Kidney epithelial cell (primary cell): ENCODE measurements around the gene PALLD. TPM values are rescaled to one million over a fixed set of nuclear protein-coding genes. Genes with fewer than 3 reads are reported as not detected.

Experiments used
- DNase-seq: peaks from one replicate; pipeline ENCODE4 v3.0.0-alpha.2; 2010; ENCODE audit warnings: low read depth
- H3K27me3 ChIP-seq: 2 replicates; pipeline ENCODE4 v1.6.0; 2011; ENCODE audit warnings: low read length; ENCODE audit not compliant: control insufficient read depth, insufficient read depth
- H3K36me3 ChIP-seq: 2 replicates; pipeline ENCODE4 v1.5.1; 2011; ENCODE audit warnings: low read length; ENCODE audit not compliant: control insufficient read depth, insufficient read depth
- H3K4me3 ChIP-seq: 2 replicates; pipeline ENCODE4 v1.5.1; 2011; ENCODE audit warnings: low read depth, mild to moderate bottlenecking, control low read depth, low read length
- total RNA-seq: library from RNA; depleted of rRNA; stranded (reverse); fragments of >200 nt; gene quantifications from 2 replicates; pipeline ENCODE4 v1.2.3, GENCODE V29; 2015
- TF ChIP-seq, protein P1 (sequence below): IDR thresholded peaks from 2 replicates; pipeline ENCODE4 v1.5.1; 2011; ENCODE audit warnings: mild to moderate bottlenecking, moderate library complexity, low read length, control low read depth, inconsistent platforms; ENCODE audit not compliant: insufficient read depth, poor library complexity, severe bottlenecking

Gene PALLD
- total RNA-seq, 1 donor from 2014 or later, result 77.4 TPM

DNA sequence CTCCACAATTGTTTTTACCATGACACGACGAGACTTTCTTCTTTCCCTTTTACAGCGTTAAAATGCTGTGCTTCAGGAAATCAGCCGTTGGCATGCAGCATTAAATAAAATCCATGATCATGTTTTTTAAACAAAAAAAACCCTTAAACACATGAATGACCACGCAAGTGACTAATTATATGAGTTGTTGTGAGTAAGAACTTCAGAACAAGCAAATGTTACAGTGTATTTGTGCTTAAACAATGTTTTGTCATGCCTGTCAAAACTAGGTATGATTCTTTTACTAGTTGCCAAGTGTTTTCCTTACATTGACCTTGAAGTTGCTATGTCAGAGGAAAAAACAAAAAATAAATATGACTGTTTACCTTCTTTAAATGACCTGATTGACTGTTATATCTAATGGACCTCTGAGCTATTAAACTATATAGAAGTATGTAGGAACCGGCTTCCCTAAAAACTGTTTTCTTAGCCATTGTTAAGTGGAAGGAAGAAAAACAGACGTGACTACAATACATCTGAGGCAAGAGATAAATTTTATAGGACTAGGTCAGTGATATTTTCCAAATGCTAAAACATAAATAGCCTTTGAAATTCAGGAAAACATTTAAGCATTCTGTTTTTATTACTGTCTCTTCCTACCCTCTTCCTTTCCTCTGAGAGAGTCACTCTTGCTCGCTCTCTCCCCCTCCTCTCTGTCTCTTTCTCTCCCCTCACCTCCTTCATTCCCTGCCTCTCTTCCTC is 197.1 kb downstream of the PALLD start:
- no peak overlapping the region for H3K4me3 ChIP-seq
- H3K27me3 ChIP-seq, result no peaks in the 10 kb centered on the region
- no peak for DNase-seq
- TF ChIP-seq, protein P1, sequence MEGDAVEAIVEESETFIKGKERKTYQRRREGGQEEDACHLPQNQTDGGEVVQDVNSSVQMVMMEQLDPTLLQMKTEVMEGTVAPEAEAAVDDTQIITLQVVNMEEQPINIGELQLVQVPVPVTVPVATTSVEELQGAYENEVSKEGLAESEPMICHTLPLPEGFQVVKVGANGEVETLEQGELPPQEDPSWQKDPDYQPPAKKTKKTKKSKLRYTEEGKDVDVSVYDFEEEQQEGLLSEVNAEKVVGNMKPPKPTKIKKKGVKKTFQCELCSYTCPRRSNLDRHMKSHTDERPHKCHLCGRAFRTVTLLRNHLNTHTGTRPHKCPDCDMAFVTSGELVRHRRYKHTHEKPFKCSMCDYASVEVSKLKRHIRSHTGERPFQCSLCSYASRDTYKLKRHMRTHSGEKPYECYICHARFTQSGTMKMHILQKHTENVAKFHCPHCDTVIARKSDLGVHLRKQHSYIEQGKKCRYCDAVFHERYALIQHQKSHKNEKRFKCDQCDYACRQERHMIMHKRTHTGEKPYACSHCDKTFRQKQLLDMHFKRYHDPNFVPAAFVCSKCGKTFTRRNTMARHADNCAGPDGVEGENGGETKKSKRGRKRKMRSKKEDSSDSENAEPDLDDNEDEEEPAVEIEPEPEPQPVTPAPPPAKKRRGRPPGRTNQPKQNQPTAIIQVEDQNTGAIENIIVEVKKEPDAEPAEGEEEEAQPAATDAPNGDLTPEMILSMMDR, result no peak
- H3K36me3 ChIP-seq, result no peaks in the 10 kb centered on the region

DNA sequence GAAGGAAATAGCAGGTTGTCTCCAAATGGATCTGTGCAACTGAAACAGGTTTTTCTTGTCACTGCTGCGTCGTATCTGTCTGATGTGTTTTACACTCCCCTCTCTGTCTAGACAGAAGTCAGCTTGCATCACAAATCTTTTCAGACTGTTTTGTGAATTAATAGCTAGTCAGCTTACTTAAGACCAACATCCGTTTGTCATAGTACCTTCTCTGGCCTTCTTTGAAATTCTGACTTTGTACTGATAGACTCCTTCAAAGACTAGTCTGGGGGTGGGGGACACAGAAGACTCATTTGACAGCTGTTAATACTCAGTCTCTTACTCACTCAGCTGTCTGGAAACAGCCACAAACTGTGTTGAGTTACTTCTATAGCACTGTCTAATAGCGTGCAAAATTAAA is 197.8 kb downstream of the PALLD start:
- DNase-seq, result peak; percentile 83
- Histone ChIP-seq H3K4me3 (no peak overlapping the region), H3K27me3 (no peaks in the 10 kb centered on the region), H3K36me3 (no peaks in the 10 kb centered on the region)
- TF ChIP-seq, protein P1, result no peak

DNA sequence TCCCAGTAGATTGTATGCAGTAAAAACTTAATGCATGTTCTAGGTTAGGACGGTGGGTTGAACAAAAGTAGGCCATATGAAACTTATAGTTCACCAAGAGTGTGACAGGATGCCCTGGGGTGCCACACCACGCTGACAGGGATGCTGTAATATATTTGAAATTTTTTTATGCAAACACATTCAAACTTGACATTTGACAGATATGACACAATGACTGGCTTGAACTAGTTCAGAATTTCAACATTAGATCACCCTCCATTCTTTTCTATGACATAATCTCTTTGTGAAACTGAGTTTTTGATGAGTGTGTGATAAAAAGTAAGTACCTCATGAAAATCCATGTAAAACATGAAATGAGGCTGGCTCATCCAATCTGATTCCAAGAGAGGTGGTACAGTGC is 198.4 kb downstream of the PALLD start:
- TF ChIP-seq, protein P1, result no peak
- Histone ChIP-seq H3K4me3 (no peak overlapping the region), H3K27me3 (no peaks in the 10 kb centered on the region), H3K36me3 (no peaks in the 10 kb centered on the region)
- no peak for DNase-seq

DNA sequence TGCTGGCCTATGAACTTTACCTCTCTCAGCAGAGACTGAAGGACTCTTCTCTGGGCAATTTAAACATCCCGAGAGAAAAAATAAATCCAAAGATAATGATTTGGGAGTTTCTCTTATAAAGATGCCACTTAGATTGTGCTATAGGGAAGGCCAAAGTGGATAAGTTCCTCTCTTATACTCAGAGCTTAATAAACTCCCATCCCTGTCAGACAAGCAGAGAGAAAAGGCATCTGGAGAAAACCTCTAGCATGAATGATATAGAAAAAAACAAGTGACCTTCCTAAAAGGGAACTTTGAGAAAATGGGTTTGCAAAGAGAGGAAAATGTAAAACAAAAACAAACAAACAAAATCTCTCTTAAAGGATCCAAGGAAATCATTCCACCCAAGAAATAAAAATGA is 199.4 kb downstream of the PALLD start:
- TF ChIP-seq, protein P1, result no peak
- Histone ChIP-seq H3K27me3 (no peaks in the 10 kb centered on the region), H3K4me3 (no peak overlapping the region), H3K36me3 (no peaks in the 10 kb centered on the region)
- no peak for DNase-seq

DNA sequence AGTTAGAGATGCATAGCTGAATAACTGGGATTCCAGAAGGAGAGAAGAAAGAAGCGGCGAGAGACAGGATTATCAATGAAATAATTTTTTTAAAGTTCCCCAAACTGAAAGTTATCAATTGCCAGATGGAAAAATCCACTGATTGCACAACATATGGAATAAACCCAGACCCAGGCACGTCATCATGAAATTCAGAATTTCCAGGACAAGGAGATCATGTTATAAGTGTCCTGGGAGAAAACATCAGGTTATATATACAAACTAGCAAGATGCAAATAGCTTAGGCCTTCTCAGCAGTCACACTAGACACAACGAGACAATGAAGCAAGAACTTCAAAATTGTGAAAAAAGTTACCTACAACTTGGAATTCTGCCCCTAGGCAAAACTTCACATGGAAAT is 200.0 kb downstream of the PALLD start:
- Histone ChIP-seq H3K4me3 (no peak overlapping the region), H3K36me3 (no peaks in the 10 kb centered on the region), H3K27me3 (no peaks in the 10 kb centered on the region)
- TF ChIP-seq, protein P1, result no peak
- no peak for DNase-seq
